Fibroblast of lung (primary cell): ENCODE measurements around the gene OTOG. TPM values are rescaled to one million over a fixed set of nuclear protein-coding genes. Genes with fewer than 3 reads are reported as not detected.

Experiments
- DNase-seq, 2 donors: peaks; one replicate each; pipeline versions ENCODE4 v3.0.0 to v3.0.0-alpha.2; 2010; ENCODE audit warnings: low read depth in 2 of 2
- H2AFZ ChIP-seq: 2 replicates; pipeline ENCODE4 v1.5.1; 2012; ENCODE audit warnings: low read length, control low read depth, inconsistent platforms
- H3K27ac ChIP-seq: 2 replicates; pipeline ENCODE4 v1.5.1; 2011; ENCODE audit warnings: low read length, control low read depth; ENCODE audit not compliant: insufficient read depth
- H3K27me3 ChIP-seq: 2 replicates; pipeline ENCODE4 v1.5.1; 2011; ENCODE audit warnings: mild to moderate bottlenecking, low read length; ENCODE audit not compliant: control insufficient read depth, insufficient read depth
- H3K36me3 ChIP-seq: 2 replicates; pipeline ENCODE4 v1.5.1; 2011; ENCODE audit warnings: low read length; ENCODE audit not compliant: control insufficient read depth, insufficient read depth
- H3K4me1 ChIP-seq: 2 replicates; pipeline ENCODE4 v1.5.1; 2011; ENCODE audit warnings: low read length; ENCODE audit not compliant: control insufficient read depth, insufficient read depth; ENCODE audit errors: extremely low read depth
- H3K4me2 ChIP-seq: 2 replicates; pipeline ENCODE4 v1.5.1; 2011; ENCODE audit warnings: low read length, control low read depth; ENCODE audit not compliant: insufficient read depth; ENCODE audit errors: extremely low read depth
- H3K4me3 ChIP-seq, 4 experiments: fragments of 200-600 bp in 1 of 4; sonication (generic) in 1 of 4; replicated peaks in 1 of 4; 2 replicates each; pipeline ENCODE4 v1.5.1; 2011 to 2016; ENCODE audit warnings: low read length in 4 of 4, low read depth in 3 of 4, mild to moderate bottlenecking in 3 of 4, control low read depth in 2 of 4, inconsistent platforms in 1 of 4, mixed read lengths in 1 of 4; ENCODE audit not compliant: insufficient read depth in 1 of 4; ENCODE audit errors: control extremely low read depth in 1 of 4
- H3K79me2 ChIP-seq: 2 replicates; pipeline ENCODE4 v1.5.1; 2012; ENCODE audit warnings: mild to moderate bottlenecking, low read length, inconsistent platforms; ENCODE audit not compliant: control insufficient read depth, insufficient read depth
- H3K9ac ChIP-seq: 2 replicates; pipeline ENCODE4 v1.5.1; 2011; ENCODE audit warnings: mild to moderate bottlenecking, low read length, control low read depth; ENCODE audit not compliant: insufficient read depth
- H3K9me3 ChIP-seq: 2 replicates; pipeline ENCODE4 v1.5.1; 2012; ENCODE audit warnings: low read depth, low read length; ENCODE audit not compliant: control insufficient read depth, insufficient read depth
- H4K20me1 ChIP-seq: 2 replicates; pipeline ENCODE4 v1.5.1; 2011; ENCODE audit warnings: low read length; ENCODE audit not compliant: control insufficient read depth, insufficient read depth; ENCODE audit errors: extremely low read depth
- CTCF ChIP-seq, 2 donors: IDR thresholded peaks in 1 of 2; conservative IDR thresholded peaks in 1 of 2; 1 replicate in 1 of 2; 2 replicates in 1 of 2; pipeline ENCODE4 v1.5.1; 2011 to 2012; ENCODE audit warnings: low read length in 2 of 2, control low read depth in 1 of 2, inconsistent platforms in 1 of 2, low read depth in 1 of 2, mild to moderate bottlenecking in 1 of 2
- EZH2 ChIP-seq: IDR thresholded peaks from 2 replicates; pipeline ENCODE4 v1.5.1; 2012; ENCODE audit warnings: low read length, control low read depth, mild to moderate bottlenecking; ENCODE audit errors: missing control alignments
- polyA plus RNA-seq, 2 donors: library from polyadenylated mRNA; depleted of rRNA in 1 of 2; stranded (reverse) in 1 of 2; unstranded in 1 of 2; fragments of >200 nt; gene quantifications; 2 replicates each; pipeline ENCODE4 v1.2.1, GENCODE V29; 2011 to 2012; ENCODE audit warnings: missing spikeins in 1 of 2
- total RNA-seq: library from RNA; depleted of rRNA; stranded (reverse); fragments of >200 nt; gene quantifications from 2 replicates; pipeline ENCODE4 v1.2.1, GENCODE V29; 2014

Gene OTOG
- total and polyA plus RNA-seq, 2 donors (not counting 1 experiment from before 2014, with no cell fraction given) = not detected

DNA sequence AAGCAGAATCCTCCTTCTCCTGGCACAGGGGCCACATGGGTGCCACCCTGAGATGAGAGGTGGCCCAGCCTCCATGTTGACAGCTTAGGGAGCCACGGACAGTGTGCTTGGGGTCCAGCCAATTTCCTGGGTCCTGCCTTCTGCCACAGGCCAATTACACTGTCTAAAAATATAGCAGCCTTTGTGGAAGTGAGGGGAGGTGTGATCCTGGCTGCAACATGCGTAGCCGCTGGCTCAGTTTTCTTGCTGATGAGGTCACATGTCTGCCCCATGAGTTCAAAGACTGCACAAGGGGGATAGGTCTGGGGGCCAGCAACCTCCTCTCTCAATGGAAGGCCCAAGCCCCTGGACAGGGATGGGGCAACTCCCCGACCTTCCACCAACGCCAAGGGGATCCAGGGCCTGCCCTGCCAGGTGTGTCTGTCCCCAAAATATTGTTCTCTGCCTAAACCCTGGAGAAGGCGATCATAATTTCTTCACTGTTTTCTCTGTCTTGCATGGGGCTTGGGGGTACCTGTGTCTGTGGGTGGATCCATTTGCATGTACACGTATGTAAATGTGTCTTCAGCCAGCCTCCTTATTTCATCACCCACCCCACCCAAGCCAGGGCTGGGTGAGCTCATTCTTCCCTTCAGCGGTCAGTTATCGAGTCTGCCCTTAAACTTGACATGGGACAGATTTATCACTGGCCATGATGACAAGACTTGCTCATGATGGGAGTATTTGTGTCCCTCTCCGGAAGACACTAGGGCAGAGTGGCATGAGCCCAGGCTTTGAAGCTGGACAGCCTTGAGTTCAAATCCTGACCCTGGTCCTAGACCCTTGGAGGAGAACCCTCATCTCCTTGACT is 59.4 kb downstream of the OTOG start:
- H4K20me1 ChIP-seq = no peaks in the 10 kb centered on the region
- TF ChIP-seq EZH2 = no peak
- TF ChIP-seq CTCF (conservative IDR thresholded peaks at IDR 0.05 in 1 of 2, IDR thresholded peaks at IDR 0.05 in 1 of 2; ENCODE audit: low read depth in 1 of 2, low read length in 2 of 2) = no peak

GRCh38 chr11:17607083-17607429 is 60.0 kb downstream of the OTOG start:
- Histone ChIP-seq H3K9ac (no peak overlapping the region), H3K4me1 (no peaks in the 10 kb centered on the region), H3K27me3 (no peaks in the 10 kb centered on the region), H3K4me3 (no peak overlapping the region), H4K20me1 (no peaks in the 10 kb centered on the region), H3K4me2 (no peak overlapping the region), H2AFZ (no peak overlapping the region), H3K27ac (no peak overlapping the region), H3K36me3 (no peaks in the 10 kb centered on the region), H3K79me2 (no peaks in the 10 kb centered on the region), H3K9me3 (no peaks in the 10 kb centered on the region)
- TF ChIP-seq EZH2 (no peak), CTCF (conservative IDR thresholded peaks at IDR 0.05 in 1 of 2, IDR thresholded peaks at IDR 0.05 in 1 of 2; ENCODE audit: low read depth in 1 of 2, low read length in 2 of 2) (no peak)
- DNase-seq = no peak

More for the DNA sequence above, 59.4 kb downstream of the OTOG start:
- Histone ChIP-seq H3K4me2 (no peak overlapping the region), H2AFZ (no peak overlapping the region), H3K9me3 (no peaks in the 10 kb centered on the region), H3K4me3 (no peak overlapping the region), H3K9ac (no peak overlapping the region), H3K4me1 (no peaks in the 10 kb centered on the region), H3K79me2 (no peaks in the 10 kb centered on the region), H3K27ac (no peak overlapping the region), H3K36me3 (no peaks in the 10 kb centered on the region), H3K27me3 (no peaks in the 10 kb centered on the region)
- DNase-seq = no peak

GRCh38 chr11:17607591-17608570 is 60.8 kb downstream of the OTOG start:
- no peaks in the 10 kb centered on the region for H3K4me1 ChIP-seq
- H3K4me2 ChIP-seq = no peak overlapping the region
- H3K27ac ChIP-seq = no peak overlapping the region
- no peak overlapping the region for H3K9ac ChIP-seq
- H2AFZ ChIP-seq = no peak overlapping the region
- H3K79me2 ChIP-seq = no peaks in the 10 kb centered on the region
- H3K27me3 ChIP-seq = no peaks in the 10 kb centered on the region
- no peaks in the 10 kb centered on the region for H3K9me3 ChIP-seq
- TF ChIP-seq EZH2 = no peak
- no peak for TF ChIP-seq CTCF (conservative IDR thresholded peaks at IDR 0.05 in 1 of 2, IDR thresholded peaks at IDR 0.05 in 1 of 2; ENCODE audit: low read depth in 1 of 2, low read length in 2 of 2)
- no peaks in the 10 kb centered on the region for H3K36me3 ChIP-seq
- DNase-seq = no peak
- H4K20me1 ChIP-seq = no peaks in the 10 kb centered on the region
- H3K4me3 ChIP-seq = no peak overlapping the region
